Stimulated activated CD8-positive, alpha-beta memory T cell treated with anti-CD3 and anti-CD28 coated beads, Interleukin-15, amount 100 ng/mL, for 4 hours (primary cell): ENCODE results near the gene LTBP3.
A peak's percentile ranks its signal among the peaks of the same experiment; 100 is the strongest.
"Not testable (repeated sequence)": the region's sequence is repeated elsewhere in the genome, so short reads cannot be mapped to it uniquely, and the experiment has no call there.

Experiments
- DNase-seq, 2 donors: peaks; one replicate each; pipeline ENCODE4 v3.0.0-alpha.2; 2020; ENCODE audit warnings: low read depth in 2 of 2

The LTBP3 gene

DNA sequence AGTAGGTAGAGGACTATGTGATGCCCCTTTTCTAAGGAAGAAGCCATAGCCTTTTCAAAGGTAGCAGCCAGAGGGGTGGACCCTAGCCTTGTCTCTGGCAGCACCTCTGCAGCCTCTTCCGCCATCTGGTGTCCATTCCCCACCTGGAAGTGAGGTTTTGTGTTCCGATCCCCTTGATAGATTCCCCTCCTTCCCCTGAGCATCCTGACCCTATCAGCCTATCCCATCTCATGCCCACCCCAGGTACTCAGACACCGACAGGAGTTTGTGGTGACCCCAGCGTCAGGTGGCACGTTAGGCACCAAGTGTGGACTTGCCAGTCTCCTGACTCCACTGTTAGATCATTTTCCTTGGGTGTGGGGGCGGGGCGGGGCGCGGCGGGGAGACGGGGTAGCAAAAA, 13.8 kb upstream of the LTBP3 start:
- no peak for DNase-seq

DNA sequence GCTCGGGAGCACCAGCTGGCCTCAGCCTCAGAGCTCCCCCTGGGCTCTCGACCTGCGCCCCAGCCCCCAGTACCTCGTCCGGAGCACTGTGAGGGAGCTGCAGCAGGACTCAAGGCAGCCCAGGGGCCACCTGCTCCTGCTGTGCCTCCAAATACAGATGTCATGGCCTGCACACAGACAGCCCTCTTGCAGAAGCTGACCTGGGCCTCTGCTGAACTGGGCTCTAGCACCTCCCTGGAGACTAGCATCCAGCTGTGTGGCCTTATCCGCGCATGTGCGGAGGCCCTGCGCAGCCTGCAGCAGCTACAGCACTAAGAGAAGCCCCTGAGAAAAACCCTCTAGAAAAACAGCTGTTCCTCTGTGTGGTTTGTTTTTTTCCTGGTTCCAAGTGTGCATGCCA, 13.3 kb upstream of the LTBP3 start:
- DNase-seq: no peak

DNA sequence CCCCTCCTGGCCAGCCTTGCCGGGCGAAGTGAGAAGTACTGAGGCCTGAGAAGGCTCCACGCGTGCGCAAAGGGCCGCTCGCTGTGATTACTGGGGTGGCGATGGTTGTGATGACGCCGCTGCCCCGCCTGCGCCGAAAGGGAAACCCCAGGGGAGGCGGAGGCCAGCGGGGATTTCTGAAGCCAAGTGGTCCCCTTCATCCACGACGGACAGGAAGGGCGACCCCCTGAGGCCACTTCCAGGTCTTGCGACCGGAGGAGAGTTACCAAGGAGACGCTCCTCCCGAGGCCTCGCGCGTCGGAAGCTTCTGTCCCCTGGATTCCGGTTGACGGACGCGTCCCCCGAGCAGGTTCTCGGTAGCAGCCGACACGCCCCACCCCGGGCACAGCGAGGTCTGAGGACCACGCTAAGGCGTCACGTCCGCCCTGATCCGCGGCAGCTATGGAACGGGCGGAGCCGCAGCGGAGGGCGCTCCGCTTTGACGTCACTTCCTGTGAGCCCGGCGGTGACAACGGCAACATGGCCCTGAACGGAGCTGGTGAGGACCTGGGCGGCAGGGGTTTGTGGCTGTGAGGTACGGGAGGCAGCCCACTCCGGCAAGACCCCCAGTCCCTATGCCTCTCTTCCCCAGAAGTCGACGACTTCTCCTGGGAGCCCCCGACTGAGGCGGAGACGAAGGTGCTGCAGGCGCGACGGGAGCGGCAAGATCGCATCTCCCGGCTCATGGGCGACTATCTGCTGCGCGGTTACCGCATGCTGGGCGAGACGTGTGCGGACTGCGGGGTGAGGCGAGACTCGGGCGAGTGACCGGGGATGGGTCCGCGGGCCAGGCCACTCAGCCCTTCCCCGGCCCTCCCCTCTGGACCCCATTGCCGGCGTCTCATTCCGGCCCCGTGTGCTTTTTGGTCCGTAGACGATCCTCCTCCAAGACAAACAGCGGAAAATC, 12.1 kb upstream of the LTBP3 start, which contains the start of gene ZNRD2:
Gene ZNRD2, plus strand, starts transcription at position 505 of the 946 bp plus-strand sequence. Its CDS starts 15 bp downstream, at position 520.
- DNase-seq: peak; percentile 98

DNA sequence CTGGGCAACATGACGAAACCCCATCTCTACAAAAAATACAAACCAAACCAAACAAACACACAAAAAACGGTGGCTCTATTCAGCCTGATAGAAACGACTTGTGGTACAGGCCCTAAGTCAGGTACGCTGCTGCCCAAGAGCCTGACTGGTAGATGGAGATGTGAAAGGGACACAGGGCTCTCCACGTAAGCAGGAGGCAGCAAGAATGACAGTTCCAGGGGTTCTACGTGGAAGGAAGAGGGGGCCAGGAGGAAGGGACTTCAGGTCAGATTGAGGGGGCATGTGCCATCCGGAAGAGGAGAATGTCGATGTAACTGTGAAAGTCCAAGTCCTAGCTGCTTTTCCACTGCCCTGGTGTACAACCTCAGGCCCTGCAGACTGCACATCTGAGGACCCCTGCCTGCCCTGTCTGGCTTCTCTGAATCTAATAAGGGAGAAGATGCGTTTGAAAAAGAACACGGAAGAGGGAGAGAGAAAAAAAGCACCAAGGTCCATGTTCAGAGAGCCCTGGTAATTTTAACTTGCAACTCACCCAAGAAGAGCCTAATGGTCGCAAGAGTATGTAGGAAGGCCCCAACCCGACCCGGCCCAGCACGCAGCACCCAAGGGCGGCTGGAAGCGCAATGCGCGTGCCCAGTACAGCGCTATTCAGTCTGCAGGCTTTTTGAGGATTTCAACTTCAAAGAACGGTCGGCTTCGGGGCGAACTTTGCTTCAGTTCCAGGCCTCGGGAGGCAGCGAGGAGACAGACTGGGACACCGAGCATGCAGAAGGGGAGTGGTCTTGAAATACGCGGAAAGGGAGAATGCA, 11.2 kb upstream of the LTBP3 start:
- no peak for DNase-seq

DNA sequence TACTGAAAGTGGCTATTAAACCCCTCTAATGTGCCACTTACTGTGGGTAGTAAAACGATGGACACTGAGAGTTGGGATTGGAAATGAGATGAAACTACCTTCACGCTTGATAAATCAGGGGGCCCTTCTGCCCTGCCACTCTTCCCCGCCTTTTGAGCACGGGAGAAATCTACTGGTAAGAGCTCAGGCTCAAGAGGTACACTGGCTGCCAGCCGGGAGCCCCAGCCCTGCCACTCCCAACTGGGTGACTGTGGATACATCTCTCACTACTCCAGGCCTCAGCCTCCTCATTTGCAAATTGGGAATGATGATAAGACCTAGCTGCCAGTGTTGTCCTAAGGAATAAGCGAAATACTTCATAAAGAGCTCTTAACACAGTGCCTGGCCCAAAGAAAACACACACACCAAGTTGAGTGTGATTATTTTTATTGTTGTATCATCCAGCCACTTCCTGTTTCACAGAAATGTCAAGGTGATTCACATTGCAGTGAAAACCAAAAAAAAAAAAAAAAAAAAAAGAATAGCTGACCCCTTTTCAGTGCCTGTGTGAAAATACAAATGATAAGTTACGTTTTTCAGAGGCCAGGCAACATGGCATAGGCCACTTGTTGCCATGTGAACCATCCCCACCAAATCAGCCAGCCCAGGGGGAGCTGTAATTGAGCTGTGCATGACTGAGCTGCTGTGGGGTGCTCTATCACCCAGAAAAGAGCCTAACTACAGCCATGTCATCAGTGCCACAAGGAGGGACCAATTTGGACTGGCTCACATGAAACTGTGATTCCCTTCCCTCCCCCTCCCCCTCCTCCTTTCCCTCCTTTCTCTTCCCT, 7.7 kb upstream of the LTBP3 start:
- no peak for DNase-seq

DNA sequence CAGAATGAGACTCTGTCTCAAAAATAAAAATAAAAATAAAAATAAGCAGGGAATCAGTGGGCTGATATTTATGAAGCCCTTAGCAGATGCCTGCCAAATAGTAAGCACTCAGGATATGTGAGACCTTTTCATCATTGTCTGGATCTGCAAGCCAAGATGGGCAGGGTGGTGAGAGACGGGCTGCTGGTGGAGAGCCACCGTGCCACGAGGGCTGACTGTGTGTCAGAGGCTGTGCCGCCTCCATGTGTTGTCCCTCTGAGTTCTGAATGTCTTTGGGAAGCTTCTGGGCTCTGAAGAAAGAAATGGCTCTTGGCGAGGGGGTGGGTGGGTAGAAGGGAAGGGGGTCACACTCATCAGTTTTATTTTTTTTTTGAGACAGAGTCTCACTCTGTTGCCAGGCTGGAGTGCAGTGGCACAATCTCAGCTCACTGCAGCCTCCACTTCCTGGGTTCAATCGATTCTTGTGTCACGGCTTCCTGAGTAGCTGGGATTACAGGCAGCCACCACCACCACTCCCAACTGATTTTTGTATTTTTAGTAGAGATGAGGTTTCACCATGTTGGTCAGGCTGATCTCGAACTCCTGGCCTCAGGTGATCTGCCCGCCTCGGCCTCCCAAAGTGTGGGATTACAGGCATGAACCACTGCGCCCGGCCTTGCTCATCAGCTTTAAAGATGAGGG, 6.9 kb upstream of the LTBP3 start:
- not testable (repeated sequence) for DNase-seq

DNA sequence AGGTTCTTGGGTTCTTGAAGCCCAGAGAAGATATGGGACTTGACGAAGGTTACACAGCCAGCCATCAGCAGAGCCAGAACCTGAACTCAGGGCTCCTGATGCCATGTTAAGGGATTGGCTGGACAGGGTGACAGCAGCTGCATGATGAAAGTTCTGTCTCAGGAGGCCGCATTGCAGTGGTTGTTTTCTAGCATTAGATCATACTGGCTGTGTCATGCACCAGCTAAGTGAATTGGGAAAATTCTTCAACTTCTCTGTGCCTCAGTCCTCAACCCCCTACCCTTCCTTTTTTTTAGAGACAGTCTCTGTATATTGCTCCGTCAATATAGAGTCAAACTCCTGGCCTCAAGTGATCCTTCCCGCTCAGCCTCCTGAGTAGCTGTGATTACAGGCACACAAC, 5.4 kb upstream of the LTBP3 start:
- no peak for DNase-seq

DNA sequence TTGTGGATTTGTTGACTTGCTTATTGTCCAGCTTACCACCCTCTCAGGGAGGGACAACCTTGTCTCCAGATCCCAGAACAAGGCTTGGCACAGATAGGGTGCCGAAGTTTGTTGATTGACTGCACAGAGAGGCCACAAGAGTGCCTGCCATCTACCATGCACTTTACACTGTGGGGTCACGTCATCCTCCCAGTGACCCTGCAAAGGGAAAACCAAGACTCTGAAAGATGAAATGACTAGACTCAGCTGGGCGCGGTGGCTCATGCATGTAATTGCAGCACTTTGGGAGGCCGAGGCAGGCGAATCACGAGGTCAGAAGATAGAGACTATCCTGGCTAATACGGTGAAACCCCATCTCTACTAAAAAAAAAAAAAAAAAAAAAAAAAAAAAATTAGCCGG, 4.6 kb upstream of the LTBP3 start:
- no peak for DNase-seq

DNA sequence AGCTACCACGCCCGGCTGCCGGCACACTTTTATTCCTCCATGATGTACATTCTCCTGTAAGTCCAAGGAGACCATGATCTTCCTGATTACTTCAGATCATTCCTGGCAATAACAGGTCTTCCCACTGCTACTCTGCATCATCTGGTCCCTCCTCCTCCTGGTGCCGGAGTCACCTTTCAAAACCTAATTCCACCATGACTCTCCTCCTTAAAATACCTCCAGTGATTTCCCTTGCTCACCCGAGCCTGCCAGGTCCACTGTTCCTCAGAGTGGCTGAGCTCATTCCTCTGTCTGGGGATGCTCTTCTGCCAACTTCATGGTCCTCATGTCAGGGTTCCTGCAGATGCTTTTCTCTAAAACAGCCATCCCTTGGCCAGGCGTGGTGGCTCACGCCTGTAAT, 3.9 kb upstream of the LTBP3 start:
- no peak for DNase-seq

DNA sequence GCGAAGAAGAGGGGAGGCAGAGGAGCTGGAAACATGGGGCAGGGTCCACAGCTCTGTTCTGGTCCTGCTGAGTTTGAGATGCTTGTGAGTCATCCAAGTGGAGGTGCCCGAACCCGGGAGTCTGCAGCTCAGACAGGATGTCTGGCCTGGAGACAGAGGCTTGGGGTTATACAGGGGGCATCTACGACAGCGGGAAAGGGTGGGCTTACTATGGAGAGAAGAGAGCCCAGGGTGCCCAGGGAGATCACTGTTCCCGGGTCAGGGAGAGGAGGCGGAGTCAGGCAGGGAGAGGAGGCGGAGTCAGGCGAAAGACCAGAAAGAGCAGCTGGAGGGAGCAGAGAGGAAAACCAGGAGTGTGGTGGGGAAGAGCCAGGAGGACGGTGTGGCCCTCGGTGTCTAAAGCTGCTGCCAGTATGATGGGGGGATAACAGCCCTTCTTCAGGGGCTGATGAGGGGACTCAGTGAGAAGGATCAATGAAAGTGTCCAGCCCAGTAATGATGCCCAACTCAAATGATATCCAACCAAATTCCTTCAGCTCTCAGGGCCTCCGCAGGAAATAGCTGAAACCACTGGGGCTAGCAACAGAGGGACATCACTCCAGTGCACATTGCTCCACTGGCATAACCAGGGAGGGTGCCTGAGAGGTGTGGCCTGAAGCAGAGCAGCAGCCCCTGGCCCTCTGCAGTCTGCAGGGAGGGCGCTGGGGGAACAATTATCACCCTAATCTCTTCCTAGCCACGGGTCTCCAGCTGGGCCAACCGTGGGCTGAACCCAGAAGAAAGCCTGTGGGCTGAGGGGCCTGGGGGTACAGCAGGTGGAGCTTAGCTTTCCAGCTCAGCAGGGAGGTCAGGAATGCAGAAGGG, 2.6 kb upstream of the LTBP3 start:
- no peak for DNase-seq

DNA sequence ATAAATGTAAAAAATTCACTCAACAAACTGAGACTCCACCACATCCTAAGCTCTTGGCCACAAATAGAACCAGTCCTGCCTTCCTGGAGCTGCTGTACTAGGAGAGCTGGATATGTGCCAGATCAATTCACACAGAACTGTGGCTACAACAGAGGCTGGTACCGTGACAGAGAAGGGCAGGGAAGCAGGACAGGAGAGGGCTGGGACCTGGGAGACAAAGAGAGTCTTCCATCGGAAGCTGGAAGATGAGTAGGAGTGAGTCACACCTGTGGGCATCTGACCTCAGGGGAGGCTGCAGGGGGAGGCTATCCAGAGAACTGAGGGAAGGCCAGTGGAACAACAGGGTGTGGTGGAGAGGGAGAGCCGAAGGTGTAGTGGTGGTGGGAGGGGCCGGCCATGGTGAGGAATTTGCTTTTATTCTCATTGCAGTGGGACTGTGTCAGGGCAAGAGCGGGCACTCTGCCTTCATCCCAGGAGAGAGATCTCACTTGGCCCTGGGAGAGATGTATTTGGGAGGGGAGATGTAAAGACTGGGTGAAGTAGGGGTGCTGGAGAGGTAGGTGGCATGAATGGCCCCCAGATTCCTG, 1.9 kb upstream of the LTBP3 start:
- no peak for DNase-seq

DNA sequence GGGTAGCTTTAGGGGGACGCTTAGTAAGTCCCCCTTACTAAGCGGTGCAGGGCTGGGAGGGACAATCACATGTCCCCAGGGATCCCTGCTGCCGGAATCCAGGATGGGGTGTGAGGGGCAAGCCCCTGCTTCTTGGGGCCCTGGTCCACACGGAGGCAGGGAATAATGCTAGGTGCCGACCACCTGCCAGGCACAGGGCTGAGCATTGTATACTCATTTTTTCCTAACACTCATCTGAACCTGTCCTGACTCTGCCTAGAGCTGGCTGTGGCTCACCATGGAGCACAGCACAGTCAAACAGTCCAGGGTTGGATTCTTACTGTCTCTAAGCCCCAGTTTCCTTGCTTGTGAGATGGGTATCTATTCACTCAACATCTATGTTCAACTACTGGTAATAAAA, 1.4 kb upstream of the LTBP3 start:
- no peak for DNase-seq

DNA sequence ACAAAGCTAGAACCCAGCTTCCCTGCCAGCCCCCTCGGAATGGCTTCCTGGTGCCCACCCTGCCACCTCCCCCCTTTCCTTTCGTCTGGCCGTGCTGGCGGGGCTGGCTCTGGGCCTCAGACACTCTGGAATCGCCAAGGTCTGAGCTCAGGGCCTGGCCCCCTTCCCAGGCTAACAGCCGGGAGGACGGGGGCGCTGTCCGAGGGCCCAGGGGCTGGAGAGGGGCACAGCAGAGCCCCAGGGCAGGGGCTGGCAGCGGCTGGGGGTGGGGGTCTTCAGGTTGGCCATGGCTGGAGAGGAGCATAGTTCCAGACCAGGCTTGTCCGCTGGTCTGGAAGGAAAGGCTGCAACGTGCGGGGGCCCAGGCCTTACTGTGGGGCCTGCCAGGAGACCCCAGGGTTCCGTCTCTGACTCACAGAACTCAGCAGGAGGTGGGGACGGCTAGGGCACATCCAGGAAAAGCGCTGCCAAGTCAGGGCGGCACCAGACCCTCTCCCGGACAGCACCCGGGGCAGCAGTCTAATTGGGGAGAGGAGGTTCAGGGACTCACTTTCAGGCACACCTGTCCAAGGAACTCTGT, 861 bp upstream of the LTBP3 start:
- no peak for DNase-seq

DNA sequence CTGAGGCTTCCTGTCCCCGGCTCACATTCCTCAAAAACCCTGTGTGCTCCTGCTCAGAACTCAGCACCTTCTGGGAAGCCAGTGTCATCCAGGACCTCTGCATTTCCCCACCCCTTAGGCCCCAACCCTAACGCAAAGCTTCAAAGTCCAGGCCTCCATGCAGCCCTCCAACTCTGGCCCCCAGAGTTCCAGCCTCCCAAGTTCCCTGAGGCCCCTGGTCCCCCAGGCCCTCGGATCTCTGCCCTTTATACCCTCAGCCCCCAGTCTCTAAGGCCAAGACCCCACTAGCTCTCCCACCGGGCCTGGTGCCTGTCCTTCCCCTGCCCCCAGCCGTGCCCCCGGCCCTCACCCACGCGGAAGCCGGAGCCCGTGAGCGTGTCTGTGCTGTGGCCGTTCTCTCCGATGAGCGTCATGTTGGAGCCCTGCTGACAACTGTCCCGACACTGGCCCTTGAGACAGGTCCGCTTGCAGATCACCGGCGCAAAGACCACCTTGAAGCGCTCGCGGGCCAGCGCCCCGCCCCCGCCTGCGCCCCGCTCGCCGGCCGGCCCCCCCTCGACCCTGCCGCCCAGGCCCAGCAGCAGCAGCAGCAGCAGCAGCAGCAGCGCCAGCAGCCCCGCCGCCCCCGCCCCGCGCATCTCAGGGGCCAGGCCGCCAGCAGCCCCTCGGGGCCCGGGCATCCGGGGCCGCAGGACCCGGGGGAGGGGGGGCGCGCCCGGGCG, 718 bp downstream of the LTBP3 start:
- DNase-seq: no peak

DNA sequence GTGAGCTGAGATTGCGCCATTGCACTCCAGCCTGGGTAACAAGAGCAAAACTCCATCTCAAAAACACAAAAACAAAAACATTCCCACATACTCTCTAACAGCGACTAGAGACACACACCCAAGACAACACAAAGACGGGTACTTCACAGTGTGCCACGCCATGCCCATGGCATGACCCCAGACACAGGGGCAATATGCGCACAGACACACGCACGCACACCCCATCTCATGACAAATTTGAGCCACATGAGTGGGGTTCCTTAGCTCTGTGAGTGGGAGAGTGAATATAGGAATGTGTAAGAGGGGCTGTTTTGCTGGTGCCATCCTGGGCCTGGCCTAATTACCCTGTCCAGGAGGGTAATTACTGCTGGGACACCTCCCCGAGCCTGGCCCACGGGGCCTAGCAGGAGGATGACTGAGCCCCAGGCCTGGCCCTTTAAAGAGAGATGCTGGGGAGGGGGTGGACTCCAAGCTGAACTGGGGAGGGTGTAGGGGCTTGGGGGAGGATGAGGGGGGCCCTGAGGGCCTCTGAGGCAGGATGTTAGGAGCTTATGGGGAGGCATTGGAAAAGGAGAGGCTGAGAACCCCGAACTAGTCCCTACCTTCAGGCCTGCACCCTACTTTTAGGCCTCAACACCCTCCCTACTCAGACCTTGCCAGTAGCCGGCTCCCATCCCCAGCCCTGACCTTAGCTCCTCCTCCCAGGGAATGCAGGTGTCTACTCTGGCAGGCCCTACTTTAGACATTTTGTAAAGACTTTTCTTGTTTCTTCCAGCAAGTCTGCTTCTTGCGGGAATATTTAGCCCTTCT, 1.5 kb downstream of the LTBP3 start:
- no peak for DNase-seq

DNA sequence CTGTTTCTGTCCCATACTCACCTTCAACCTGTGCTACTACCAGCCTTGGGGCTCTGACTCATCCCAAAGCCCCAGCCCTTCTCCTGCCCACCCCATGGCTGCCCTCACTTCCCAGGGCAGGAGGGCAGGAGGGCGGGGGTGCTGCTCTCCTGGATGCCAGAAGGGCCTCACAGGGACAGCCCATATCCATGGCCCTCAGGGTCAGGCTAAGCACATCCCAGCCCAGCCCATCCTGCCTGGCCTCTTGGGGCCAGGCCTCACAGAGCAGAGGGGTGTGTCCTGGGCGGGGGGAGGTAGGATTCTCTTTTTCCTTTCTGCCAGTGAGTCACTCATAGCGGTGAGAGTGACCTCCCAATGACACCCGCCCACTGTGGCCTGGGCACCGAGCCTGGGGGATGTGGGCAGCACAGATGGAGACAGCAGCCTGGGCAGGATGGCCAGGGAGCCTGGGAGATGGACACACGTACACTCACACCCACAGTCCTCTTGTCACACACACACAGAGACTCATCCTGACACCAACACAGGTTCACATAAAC, 2.4 kb downstream of the LTBP3 start:
- no peak for DNase-seq

DNA sequence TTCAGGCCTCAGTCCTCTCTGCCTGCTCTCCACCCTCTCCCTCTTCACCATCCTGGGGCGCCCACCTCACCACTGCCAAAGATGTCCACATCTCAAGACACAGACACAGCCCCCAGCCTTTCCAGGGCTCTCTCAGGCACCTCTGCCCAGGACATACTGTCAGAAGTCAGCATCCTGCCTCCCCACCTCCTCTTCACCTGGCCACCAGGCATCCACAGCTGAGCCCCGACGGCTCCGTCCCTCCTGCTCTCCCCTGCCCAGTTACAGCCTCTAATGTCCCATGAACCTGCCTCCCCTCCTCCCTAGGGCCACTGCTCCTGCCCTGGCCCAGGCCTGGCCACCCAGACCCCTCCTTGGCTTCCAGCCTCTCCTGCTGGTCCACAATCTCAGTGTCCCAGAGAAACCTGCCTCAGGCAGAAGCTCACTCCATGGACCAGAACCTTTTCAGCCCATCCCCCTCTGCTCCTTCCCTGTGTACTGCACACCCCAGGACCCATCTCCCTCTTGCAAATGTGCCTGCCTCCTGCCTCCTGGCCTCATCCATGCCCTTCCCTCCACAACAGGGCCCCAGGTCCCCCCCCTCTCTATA, 3.2 kb downstream of the LTBP3 start:
- no peak for DNase-seq
